Activated naive CD4-positive, alpha-beta T cell treated with anti-CD3 and anti-CD28 coated beads, Interleukin-2, amount 50 U/mL, for 16 hours (primary cell): ENCODE measurements around the gene CDKN2AIPNL.
A peak's percentile ranks its signal among the peaks of the same experiment; 100 is the strongest.

ENCODE experiments used
- DNase-seq: peaks from one replicate; pipeline ENCODE4 v3.0.0-alpha.2; 2020

CDKN2AIPNL gene

GRCh38 chr5:134411546-134412266 lies at the start of gene CDKN2AIPNL:
TSS of gene CDKN2AIPNL (minus strand) at chr5:134411881. CDS start at chr5:134411854, 27 bp downstream.
- DNase-seq, result peak; percentile 91

GRCh38 chr5:134460551-134460950 lies 48.9 kb upstream of the CDKN2AIPNL start:
- no peak for DNase-seq

GRCh38 chr5:134459491-134459890 lies 47.8 kb upstream of the CDKN2AIPNL start:
- no peak for DNase-seq

GRCh38 chr5:134459010-134459403 lies 47.3 kb upstream of the CDKN2AIPNL start:
- DNase-seq, result no peak

- DNase-seq, result no peak
Observed at GRCh38 chr5:134458234-134459009, 46.7 kb upstream of the CDKN2AIPNL start.

- DNase-seq, result no peak
Observed at GRCh38 chr5:134457801-134458200, 46.1 kb upstream of the CDKN2AIPNL start.

- DNase-seq, result no peak
Observed at GRCh38 chr5:134456825-134457224, 45.1 kb upstream of the CDKN2AIPNL start.

- DNase-seq, result no peak
Observed at GRCh38 chr5:134455466-134455865, 43.8 kb upstream of the CDKN2AIPNL start.

GRCh38 chr5:134453016-134453415 lies 41.3 kb upstream of the CDKN2AIPNL start:
- DNase-seq, result no peak

GRCh38 chr5:134451936-134452505 lies 40.3 kb upstream of the CDKN2AIPNL start:
- DNase-seq, result no peak

- no peak for DNase-seq
Observed at GRCh38 chr5:134451225-134451935, 39.7 kb upstream of the CDKN2AIPNL start.

- no peak for DNase-seq
Observed at GRCh38 chr5:134450374-134450773, 38.7 kb upstream of the CDKN2AIPNL start.

- DNase-seq, result no peak
Observed at GRCh38 chr5:134449167-134449566, 37.5 kb upstream of the CDKN2AIPNL start.

GRCh38 chr5:134447815-134448520 lies 36.3 kb upstream of the CDKN2AIPNL start:
- DNase-seq, result no peak

- no peak for DNase-seq
Observed at GRCh38 chr5:134446938-134447337, 35.3 kb upstream of the CDKN2AIPNL start.

GRCh38 chr5:134445856-134446818 lies 34.5 kb upstream of the CDKN2AIPNL start:
- no peak for DNase-seq

GRCh38 chr5:134444941-134445471 lies 33.3 kb upstream of the CDKN2AIPNL start:
- DNase-seq, result no peak

GRCh38 chr5:134440201-134440755 lies 28.6 kb upstream of the CDKN2AIPNL start:
- no peak for DNase-seq

GRCh38 chr5:134439210-134439654 lies 27.6 kb upstream of the CDKN2AIPNL start:
- DNase-seq, result no peak

GRCh38 chr5:134438721-134439123 lies 27.0 kb upstream of the CDKN2AIPNL start:
- no peak for DNase-seq
